DMS114 treated with DMSO at 0.1 percent for 48 hours (cell line): ENCODE results near the gene VAC14.

Experiments used
- DNase-seq: peaks from one replicate; lab custom pipeline; 2025; ENCODE audit not compliant: unreplicated experiment; lab: John Stamatoyannopoulos, UW

The VAC14 gene

GRCh38 chr16:70786020-70786755 lies 14.8 kb downstream of the VAC14 start:
- no peak for DNase-seq

GRCh38 chr16:70784692-70785555 lies 16.0 kb downstream of the VAC14 start:
- DNase-seq, result no peak

- no peak for DNase-seq
Measured at GRCh38 chr16:70782237-70782636, 18.7 kb downstream of the VAC14 start.

- no peak for DNase-seq
Measured at GRCh38 chr16:70781800-70782199, 19.2 kb downstream of the VAC14 start.

- DNase-seq, result no peak
Measured at GRCh38 chr16:70780546-70780945, 20.4 kb downstream of the VAC14 start.

GRCh38 chr16:70779361-70779760 lies 21.6 kb downstream of the VAC14 start:
- DNase-seq, result no peak

GRCh38 chr16:70778901-70779309 lies 22.1 kb downstream of the VAC14 start:
- peak; percentile 40 for DNase-seq

- no peak for DNase-seq
Measured at GRCh38 chr16:70777973-70778406, 23.0 kb downstream of the VAC14 start.

GRCh38 chr16:70777496-70777895 lies 23.5 kb downstream of the VAC14 start:
- DNase-seq, result no peak

- DNase-seq, result no peak
Measured at GRCh38 chr16:70775399-70775798, 25.6 kb downstream of the VAC14 start.

- DNase-seq, result no peak
Measured at GRCh38 chr16:70774261-70774660, 26.7 kb downstream of the VAC14 start.

GRCh38 chr16:70772493-70772892 lies 28.5 kb downstream of the VAC14 start:
- DNase-seq, result no peak

GRCh38 chr16:70770626-70771552 lies 30.1 kb downstream of the VAC14 start:
- DNase-seq, result no peak

GRCh38 chr16:70770291-70770625 lies 30.7 kb downstream of the VAC14 start:
- DNase-seq, result no peak

GRCh38 chr16:70769761-70770160 lies 31.2 kb downstream of the VAC14 start:
- DNase-seq, result no peak

- no peak for DNase-seq
Measured at GRCh38 chr16:70769131-70769530, 31.8 kb downstream of the VAC14 start.

- no peak for DNase-seq
Measured at GRCh38 chr16:70768203-70768580, 32.8 kb downstream of the VAC14 start.

- no peak for DNase-seq
Measured at GRCh38 chr16:70767377-70768202, 33.4 kb downstream of the VAC14 start.

GRCh38 chr16:70766658-70767057 lies 34.3 kb downstream of the VAC14 start:
- DNase-seq, result no peak

- no peak for DNase-seq
Measured at GRCh38 chr16:70766176-70766575, 34.8 kb downstream of the VAC14 start.
